ENCODE data around the gene RDX.

RDX gene

DNA sequence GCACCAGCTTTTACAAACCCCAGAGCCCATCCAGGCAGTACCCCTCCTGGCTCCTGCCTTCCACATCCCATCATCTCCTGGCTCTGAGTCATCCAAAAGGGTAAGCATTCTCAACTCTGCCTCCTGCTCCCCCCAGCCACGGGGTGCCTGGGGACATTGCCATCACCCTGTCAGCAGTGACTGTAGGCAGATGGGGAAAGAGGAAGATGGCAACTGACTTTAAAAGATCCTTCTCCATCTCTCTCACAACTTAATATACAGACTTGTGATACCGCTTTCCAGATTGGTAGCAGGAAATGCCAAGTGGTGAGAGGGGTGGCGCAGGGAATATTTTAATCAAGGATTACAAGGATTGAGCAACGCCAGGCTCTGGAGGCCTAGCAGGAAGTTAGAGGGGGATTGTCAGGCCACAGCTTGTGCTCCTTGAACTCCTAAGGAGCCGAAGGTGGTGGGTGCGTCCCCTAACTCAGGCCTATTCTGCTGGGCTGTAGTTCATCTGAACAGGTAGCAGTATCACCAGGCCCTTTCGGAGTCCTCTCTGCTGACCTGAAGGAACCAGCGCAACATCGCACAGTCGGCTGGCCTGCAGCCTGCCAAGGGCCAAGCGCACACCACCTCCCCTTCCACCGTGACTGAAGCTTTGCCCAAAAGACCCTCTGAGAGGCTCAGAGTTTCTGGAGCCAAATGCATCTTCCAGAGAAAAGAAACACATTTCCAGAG is 119.9 kb downstream of the RDX start:
- in situ Hi-C loops (cut with HindIII; ENCODE audit: low sequenced_read_pairs), result no loop called here

DNA sequence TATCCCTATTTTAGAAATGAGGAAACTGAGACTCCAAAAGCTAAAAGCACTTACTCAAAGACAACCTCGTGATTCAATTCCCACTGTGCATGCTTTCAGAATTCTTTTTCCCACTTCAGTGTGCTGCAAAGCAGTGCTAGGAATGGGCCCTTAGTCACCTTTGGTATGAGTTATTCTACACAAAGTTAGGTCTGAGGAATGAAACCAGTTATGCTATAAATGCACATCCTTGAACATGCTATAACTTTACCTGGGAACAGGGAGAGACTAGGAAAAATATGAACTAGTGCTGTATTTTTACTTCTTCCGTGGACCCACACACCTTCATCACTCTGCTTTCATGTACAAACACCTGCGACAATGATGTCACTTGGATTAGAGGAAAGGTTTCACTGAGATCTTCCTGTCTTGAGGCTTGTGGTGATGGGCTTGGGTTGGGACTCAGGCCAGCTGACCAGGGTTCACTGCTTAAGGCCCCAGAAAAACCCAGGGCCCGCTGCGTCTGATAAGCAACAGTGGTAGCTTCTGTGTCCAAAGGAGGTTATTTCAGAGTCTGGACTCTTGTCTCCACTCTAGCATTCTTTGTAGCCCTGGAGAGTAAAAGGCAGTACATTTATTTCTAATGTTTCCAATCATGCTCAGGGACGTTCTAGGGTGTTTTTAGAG is 121.6 kb downstream of the RDX start:
- in situ Hi-C loops (cut with HindIII; ENCODE audit: low sequenced_read_pairs), result no loop called here

DNA sequence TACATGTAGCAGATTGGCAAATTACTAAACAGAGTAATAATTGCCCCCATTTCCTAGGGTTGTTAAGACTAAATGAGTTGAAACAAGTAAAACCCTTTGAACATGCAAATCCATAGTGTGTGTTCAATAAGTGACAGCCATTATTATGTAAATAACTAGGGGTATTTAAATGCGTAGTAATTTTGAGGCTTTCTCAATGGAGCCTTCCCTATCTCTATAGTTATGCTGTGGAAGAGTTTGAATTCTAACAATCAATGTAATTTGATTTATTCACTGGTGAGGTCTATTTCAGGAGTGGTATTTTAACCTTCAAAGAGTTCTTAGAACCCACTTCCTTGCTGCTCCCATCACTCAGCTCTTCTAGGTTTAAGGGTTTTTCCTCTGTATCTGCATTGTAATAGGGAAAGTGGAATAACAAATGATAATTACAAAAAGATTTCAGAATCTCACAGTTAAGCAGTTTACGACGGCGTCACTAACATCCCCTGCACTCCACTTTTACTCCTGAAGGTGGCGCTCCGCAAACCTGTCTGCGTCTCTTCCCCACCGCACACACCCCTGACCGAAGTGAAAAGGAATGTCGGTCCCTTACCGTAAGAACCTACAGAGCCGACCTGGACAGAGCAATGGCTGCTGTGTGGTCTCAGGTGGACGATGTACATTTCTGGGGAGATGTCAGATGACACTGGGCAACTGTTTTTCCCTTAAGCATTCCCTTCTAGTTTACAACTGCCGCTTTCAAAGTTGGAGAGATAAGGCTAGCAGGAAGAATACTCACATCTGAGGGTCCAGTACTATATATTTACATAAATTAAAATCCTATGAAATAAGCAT is 122.4 kb downstream of the RDX start:
- in situ Hi-C loops (cut with HindIII; ENCODE audit: low sequenced_read_pairs), result no loop called here

DNA sequence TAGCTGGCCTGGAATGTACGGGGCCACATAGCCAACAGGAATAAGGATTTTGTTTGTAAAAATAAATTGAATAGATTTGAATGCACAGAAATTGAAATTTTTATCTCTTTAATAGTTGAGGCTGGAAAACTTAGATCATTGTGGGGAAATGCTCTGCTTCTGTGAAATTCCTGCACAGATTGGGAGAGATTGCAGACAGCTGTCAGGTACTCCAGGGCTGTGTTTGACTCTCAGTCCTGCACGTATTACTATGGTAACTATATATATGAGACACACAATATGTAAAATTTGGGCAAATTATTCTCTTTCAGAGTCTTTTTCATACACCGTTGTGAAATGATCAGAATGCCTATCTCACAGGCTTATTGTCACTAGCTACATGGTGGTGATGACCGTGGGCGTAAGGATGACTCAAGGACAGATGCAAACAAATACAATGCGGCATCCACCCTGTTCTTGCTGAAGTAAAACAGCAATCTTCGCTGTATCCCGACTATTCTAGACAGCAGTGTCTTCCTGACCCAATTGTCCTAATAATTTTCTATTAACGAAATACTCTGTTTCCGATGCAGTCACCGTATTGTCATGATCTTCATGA is 123.8 kb downstream of the RDX start:
- in situ Hi-C loops (cut with HindIII; ENCODE audit: low sequenced_read_pairs), result no loop called here

DNA sequence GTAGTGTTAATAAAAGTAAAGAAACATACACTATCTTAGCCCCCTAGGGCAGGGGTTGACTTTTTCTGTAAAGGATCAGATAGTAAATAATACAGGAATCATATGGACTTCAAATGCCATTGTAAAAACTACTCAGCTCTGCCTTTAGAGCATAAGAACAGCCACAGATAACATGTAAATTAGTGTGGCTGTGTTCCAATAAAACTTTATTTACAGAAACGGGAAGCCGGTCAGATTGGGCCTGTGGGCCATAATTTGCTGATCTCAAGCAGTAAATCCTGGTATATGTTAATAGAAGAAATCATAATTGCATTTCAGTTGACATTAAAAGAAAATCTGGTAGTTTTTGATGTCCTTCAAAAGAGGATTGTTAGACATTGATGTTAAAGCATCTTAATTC is 126.7 kb downstream of the RDX start:
- in situ Hi-C loops (cut with HindIII; ENCODE audit: low sequenced_read_pairs), result no loop called here

DNA sequence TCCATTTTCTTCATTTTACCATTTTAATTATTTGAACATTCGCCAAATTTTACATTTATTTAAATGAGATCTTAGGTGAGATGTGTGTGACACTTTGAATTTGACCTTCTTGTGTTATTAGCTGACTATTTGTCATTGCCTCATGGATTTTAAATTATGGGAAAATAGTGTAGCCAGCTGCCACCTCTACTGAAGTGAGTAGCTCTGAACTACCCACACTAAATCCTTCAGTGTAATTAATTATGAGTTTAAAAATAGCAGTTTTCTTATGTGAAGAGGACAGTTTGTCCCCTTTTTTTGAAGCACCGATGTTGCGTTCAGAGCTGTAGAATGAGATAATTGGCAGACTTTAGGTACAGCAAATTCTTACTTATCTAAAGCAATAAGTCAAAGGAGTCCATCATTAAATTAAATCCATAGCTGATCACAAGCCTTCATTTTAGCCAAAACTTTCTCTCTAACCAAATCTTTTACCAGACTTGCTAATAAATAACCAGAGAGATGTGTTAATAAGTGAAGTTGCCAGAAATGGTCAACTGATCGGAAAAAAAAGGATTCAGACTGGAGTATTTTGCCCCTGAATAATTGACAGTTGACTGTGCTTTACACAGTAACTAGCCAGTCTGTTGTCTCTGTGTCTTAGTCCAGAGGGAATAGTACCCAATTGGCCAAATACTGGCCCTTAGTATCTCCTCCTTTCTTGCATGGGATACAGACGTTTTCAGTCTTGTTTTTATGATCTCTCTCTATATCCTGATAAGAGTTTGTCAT is 128.2 kb downstream of the RDX start:
- in situ Hi-C loops (cut with HindIII; ENCODE audit: low sequenced_read_pairs), result no loop called here

DNA sequence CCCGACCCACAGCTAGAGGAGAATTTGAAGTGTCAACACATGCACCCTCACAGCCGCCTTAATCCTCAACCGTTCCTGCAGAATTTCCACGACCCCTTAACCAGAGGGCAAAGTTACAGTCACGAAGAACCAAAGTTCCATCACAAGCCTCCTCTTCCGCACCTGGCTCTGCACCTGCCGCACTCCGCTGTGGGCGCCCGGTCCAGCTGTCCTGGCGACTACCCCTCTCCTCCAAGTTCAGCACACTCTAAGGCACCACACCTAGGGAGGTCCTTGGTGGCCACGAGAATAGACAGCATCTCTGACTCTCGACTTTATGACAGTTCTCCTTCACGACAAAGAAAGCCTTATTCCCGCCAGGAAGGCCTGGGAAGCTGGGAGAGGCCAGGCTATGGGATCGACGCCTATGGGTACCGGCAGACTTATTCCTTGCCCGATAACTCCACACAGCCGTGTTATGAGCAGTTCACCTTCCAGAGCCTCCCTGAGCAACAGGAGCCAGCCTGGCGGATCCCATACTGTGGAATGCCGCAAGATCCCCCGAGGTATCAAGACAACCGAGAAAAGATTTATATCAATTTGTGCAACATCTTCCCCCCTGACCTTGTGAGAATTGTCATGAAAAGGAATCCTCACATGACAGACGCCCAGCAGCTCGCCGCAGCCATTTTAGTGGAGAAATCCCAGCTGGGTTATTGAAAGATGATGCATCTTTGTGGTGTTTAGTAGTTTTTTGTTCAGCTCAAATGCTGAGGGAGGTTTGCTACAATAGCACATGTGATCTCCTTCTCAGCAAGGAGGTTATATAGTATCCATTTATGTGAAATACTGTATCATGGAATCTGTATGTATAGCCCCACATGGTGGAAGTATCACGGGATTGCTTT is 131.1 kb downstream of the RDX start:
- in situ Hi-C loops (cut with HindIII; ENCODE audit: low sequenced_read_pairs), result no loop called here

DNA sequence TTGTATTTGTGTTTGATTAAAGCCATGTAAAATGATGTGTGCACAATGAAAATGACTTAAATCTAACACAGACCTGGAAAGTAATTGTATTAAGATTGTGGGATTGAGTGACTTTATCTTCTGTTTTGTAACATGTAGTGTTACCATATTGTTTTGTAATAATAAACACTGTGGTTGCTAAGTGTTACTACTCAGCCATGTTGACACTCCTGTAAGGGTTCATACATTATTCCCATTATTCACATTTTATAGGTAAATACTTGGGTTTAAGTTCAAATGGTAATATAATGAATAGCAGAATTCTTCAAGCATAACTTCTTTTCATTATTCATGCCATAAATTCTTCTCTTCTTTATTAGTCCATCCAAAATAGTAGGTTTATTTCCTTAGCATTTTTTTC is 134.2 kb downstream of the RDX start:
- in situ Hi-C loops (cut with HindIII; ENCODE audit: low sequenced_read_pairs), result no loop called here

DNA sequence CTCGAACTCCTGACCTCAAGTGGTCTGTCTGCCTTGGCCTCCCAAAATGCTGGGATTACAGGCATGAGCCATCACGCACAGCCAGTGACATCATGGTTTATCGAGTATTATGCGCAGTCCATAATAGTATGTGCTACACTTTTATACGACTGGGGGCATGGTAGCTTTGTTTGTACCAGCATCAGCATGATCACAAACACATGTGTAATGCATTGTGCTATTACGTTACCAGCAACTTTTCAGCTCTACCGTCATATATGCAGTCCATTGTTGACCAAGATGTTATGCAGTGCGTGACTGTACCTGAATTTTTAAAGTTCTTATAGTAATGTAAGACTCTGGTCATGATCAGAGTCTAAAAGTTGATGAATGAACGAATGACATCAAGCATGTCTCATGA is 135.4 kb downstream of the RDX start:
- in situ Hi-C loops (cut with HindIII; ENCODE audit: low sequenced_read_pairs), result no loop called here

DNA sequence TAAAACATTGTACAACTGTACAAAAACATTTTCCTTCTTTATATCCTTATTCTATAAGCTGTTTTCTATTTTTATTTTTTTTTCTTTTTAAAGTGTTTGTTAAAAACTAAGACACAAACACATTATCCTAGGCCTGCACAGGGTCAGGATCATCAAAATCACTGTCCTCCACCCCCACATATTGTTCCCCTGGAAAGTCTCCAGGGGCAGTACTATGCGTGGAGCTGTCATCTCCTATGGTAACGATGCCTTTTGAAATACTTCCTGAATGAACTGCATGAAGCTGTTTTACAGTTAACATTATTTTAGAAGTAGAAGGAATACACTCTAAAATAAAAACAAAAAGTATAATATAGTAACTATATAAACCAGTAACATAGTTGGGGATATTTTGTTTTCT is 136.0 kb downstream of the RDX start:
- in situ Hi-C loops (cut with HindIII; ENCODE audit: low sequenced_read_pairs), result no loop called here

DNA sequence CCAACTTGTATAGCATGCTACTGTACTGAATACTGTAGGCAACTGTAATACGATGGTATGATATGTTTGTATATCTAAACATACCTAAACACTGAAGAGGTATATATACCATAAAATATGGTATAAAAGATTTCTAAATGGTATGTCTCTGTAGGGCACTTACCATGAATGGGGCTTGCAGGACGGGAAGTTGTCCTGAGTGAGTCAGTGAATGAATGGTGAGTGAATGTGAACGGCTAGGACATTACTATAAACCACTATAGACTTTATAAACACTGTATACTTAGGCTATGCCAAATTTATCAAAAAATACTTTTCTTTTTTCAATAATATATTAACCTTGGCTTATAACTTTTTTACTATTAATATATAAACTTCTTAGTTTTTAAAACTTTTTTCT is 136.4 kb downstream of the RDX start:
- in situ Hi-C loops (cut with HindIII; ENCODE audit: low sequenced_read_pairs), result no loop called here

DNA sequence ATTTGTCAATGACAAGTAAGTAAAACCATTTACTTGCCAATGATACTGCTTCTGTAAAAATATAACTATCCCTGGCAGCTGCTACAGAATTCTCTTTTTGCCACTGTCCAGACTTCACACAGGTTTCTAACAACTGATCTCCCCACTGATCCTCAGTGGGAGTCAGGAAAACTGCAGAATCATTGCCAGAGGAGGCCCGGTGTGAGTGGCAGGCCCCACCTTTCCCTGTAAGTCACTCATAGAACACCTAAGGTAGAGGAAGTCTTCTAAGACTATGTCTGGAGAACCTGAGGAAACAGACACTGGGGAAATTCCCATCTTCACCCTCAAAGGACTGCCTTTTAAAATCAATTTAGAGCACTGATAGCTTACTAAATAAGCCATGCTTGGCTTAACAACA is 136.9 kb downstream of the RDX start:
- in situ Hi-C loops (cut with HindIII; ENCODE audit: low sequenced_read_pairs), result no loop called here

DNA sequence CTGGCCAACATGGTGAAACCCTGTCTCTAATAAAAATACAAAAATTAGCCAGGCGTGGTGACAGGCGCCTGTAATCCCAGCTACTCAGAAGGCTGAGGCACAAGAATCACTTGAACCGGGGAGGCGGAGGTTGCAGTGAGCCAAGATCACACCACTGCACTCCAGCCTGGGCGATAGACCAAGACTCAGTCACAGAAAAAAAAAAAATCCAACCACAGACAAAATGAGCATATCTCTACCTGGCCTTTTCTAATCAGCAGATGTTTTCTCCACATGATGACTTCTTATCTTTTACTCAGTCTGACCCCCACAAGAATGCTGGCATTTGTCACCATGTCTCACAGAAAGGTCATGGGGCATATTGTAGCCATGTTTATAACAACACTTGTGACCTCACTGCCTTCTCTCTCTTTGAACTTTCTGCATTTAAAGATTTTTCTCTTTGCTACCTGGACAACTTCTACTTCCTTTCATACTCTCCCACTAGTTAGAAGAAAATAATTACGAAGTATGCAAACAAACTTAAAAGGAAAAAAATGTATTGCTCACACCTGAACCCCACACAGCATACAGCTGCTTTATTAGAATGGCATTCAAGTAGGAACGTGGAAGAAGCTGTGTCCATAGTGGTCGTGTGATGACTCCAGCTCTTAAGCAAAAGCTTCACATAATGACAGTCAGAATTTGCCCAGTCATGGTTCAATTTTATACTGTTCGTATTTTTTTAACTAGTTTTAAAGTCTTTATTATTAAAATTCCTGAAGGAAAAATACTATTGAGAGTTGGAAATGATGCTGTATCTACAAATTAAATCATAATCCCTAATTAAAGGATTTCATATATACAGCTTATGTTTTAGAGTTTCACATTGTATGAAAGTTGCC is 137.9 kb downstream of the RDX start:
- in situ Hi-C loops (cut with HindIII; ENCODE audit: low sequenced_read_pairs), result no loop called here

DNA sequence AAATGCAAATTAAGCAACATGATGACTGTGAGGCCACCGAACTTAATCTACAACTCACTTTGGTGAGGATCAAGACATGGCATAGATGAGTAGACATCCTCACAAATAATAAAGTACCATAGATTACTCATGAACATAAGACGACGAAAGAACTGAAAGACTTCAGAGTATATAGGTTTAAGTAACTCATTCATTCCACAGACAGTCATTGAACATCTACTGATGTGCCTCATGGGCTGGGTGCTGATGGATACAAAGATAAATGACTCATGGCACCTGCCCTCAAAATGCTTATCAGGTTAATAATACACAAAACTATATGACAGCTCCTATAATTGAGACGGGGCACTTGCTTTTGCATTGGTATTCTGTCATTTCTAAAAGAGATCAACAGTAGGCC is 139.9 kb downstream of the RDX start:
- in situ Hi-C loops (cut with HindIII; ENCODE audit: low sequenced_read_pairs), result no loop called here

DNA sequence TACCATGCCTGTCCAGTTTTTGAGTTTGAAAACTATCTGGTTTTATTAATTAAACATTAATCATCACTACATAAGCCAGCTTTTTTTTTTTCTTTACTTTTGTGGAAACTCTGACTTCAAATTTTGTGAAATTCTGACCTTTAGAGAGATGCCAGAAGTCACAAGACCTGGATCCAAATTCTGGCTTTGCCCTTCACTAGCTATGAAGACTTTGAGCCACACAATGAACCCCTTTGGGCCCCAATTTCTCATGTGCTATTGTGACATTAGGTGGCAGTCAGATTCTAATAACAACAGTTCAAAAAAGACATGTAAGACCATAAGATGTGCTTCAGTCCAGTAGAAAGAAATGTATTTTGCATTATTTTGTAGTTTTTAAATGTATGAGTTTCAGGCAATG is 142.9 kb downstream of the RDX start:
- in situ Hi-C loops (cut with HindIII; ENCODE audit: low sequenced_read_pairs), result no loop called here

DNA sequence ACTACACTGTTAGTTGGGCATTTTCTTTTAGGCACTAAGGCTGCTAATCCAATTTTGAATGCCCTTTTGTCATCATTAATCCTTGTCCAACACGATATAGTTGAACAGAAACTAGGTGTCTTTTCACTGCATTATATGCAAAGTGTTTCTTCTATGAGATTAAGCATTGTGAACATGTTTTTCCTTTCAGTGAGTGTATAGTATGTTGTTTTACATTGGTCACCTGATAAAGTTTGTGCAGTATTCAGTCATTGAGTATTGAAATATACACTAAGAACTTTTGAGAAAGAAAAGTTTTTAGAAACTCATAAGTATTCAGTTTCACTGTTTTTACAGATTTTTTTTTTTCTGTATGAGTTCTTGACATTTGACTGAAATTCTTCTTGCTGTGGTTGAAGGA is 144.2 kb downstream of the RDX start:
- in situ Hi-C loops (cut with HindIII; ENCODE audit: low sequenced_read_pairs), result no loop called here

DNA sequence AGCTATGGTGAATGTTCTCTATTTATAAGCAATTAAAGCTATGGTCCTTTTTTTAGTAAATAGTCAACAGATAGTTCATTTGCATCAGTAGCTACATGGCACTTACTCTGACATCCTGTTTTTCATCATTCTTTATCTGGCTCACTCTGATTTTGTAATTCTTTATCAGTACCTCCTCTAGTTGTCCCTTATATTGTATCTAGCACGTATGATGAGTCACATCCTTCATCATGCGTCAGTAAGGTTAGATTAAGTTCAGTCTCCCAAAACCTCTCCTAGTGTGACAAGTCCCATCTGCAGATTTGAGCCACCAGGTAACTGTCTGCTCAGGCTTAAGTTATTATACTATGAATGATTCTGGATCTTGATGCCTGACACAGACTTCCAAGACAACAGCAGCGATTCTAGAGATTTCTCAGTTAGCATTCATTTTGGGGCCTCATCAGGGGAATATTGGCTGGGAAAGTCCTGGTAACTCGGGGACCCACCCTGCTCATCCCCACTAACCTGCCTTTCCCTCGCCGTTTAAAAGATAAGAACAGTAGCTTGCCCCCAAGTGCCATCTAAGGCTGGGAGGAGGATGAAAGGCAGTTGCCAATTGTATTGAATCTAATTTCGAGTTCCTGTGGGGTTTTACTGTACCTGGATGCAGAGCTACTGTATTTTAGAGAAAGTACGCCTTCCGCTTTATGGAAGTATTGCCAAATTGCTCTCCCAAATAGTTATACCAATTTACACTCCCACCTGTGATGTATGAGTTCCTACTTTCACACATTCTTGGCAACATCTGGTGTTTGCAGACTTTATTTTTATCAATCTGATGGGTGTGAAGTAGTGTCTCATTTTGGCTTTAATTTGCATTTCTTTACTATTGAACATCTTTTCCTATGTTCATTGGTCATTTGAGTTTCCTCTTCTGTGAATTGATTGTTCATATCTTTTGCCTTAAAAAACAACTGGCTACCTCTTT is 147.4 kb downstream of the RDX start:
- in situ Hi-C loops (cut with HindIII; ENCODE audit: low sequenced_read_pairs), result no loop called here
